Measurements from ENCODE around the gene SH3BGR.

DNA sequence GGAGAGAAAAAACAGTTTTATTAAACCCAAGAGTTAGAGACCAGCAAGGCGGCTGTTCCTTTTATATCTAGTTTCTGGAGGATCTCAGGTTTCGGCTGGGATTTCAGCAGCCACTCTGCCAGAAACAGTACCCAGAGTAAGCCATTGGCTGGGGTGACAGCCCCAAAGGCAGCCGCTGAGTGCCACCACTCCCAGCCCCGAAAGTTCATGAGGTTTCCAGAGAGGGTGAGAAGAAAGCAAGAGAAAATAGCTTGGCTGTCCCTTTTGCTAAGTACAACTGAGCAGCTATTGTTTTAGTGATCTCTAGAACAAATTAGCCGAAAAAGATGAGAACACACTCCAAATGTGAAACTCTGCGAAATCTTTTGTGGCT is 1.2 kb downstream of the SH3BGR start:
- no peak for TF ChIP-seq CTCF (conservative IDR thresholded peaks at IDR 0.05; ENCODE audit: low read depth, low read length)
- no peak for TF ChIP-seq USF2 (IDR thresholded peaks at IDR 0.05; ENCODE audit: low read depth, low read length)
- no peak for TF ChIP-seq RAD21 (IDR thresholded peaks at IDR 0.05; ENCODE audit: low read length)

All from IMR-90 (cell line).